ENCODE data around the gene MCTP2. TPM values are rescaled to one million over a fixed set of nuclear protein-coding genes. Genes with fewer than 3 reads are reported as not detected.

MCTP2 gene
- polyA plus RNA-seq, 3 donors, result 2.4 to 7.4 (median 7.3) TPM

DNA sequence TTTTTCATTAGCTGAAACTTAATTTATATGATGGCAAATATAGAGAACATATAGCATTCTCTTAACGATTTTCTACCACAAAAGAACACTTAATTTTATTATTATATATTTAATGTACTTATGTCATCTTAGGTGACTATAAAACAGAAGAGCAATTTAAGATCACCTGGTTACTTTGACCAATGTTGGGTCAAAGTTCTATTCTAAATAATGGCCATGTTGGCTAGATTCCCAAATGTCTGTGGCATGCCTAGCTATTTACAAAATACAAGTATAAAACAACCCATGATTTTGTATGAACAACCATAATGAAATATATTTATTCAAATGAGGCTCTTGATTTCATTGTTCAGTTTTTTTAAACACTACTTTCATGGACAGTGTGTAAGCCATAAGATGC lies 200.9 kb downstream of the MCTP2 start:
- H3K4me1 ChIP-seq (ENCODE audit: control insufficient read depth in 1 of 2, insufficient read depth in 2 of 2, low read length in 2 of 2), result no peaks in the 10 kb centered on the region
- no peaks in the 10 kb centered on the region for H4K20me1 ChIP-seq (ENCODE audit: insufficient read depth, low read length)
- no peak overlapping the region for H3K4me3 ChIP-seq (replicated peaks in 1 of 3; ENCODE audit: low read depth in 2 of 3, low read length in 3 of 3)
- no peaks in the 10 kb centered on the region for H3K27me3 ChIP-seq (ENCODE audit: control insufficient read depth in 2 of 2, insufficient read depth in 2 of 2, low read length in 2 of 2)
- no CpG with 5 or more reads among the region's 1 CpG for WGBS (ENCODE audit: insufficient coverage)
- H3K79me2 ChIP-seq (ENCODE audit: insufficient read depth, low read length), result no peaks in the 10 kb centered on the region
- H2AFZ ChIP-seq (ENCODE audit: insufficient read depth, low read depth, low read length, poor library complexity, severe bottlenecking), result no peak overlapping the region
- Mint-ChIP-seq H3K27me3 (ENCODE audit: low read depth in 3 of 3) (no peaks in the 10 kb centered on the region), H3K4me3 (no peak overlapping the region), H3K4me1 (no peaks in the 10 kb centered on the region), H3K36me3 (peaks cover 7 to 14% of the 10 kb centered on the region in 2 donors), H3K9me3 (peaks cover 2 to 7% (median 3%) of the 10 kb centered on the region in 7 donors), H3K27ac (no peak overlapping the region)
- no peak overlapping the region for H3K9ac ChIP-seq (ENCODE audit: insufficient read depth, low read length, poor library complexity, severe bottlenecking)
- H3K4me2 ChIP-seq (replicated peaks; ENCODE audit: extremely low read depth, low read length, poor library complexity, severe bottlenecking), result no peak overlapping the region
- TF ChIP-seq CTCF (IDR thresholded peaks at IDR 0.05), result no peak
- H3K36me3 ChIP-seq (replicated peaks in 1 of 2; ENCODE audit: control insufficient read depth in 1 of 2, insufficient read depth in 2 of 2, low read length in 2 of 2), result no peaks in the 10 kb centered on the region
- intact Hi-C loops (cut with micrococcal nuclease), result no loop called here
- peaks cover 0 to 3% of the 10 kb centered on the region in 2 donors for H3K9me3 ChIP-seq (replicated peaks in 1 of 2; ENCODE audit: control insufficient read depth in 1 of 2, insufficient read depth in 1 of 2, low read length in 2 of 2)
- no peak for DNase-seq
- H3K27ac ChIP-seq (ENCODE audit: low read depth in 1 of 2, low read length in 2 of 2), result no peak overlapping the region

GRCh38 chr15:94439158-94439557 lies 207.8 kb downstream of the MCTP2 start:
- intact Hi-C loops (cut with micrococcal nuclease), result no loop called here
- TF ChIP-seq CTCF (IDR thresholded peaks at IDR 0.05), result no peak

More at GRCh38 chr15:94439158-94439557, 207.8 kb downstream of the MCTP2 start:
- Histone ChIP-seq H3K4me2 (replicated peaks; ENCODE audit: extremely low read depth, low read length, poor library complexity, severe bottlenecking) (no peak overlapping the region), H4K20me1 (ENCODE audit: insufficient read depth, low read length) (no peaks in the 10 kb centered on the region), H3K27me3 (ENCODE audit: control insufficient read depth in 2 of 2, insufficient read depth in 2 of 2, low read length in 2 of 2) (no peaks in the 10 kb centered on the region), H3K9me3 (replicated peaks in 1 of 2; ENCODE audit: control insufficient read depth in 1 of 2, insufficient read depth in 1 of 2, low read length in 2 of 2) (no peaks in the 10 kb centered on the region), H3K79me2 (ENCODE audit: insufficient read depth, low read length) (no peaks in the 10 kb centered on the region), H3K4me1 (ENCODE audit: control insufficient read depth in 1 of 2, insufficient read depth in 2 of 2, low read length in 2 of 2) (no peaks in the 10 kb centered on the region), H2AFZ (ENCODE audit: insufficient read depth, low read depth, low read length, poor library complexity, severe bottlenecking) (no peak overlapping the region), H3K36me3 (replicated peaks in 1 of 2; ENCODE audit: control insufficient read depth in 1 of 2, insufficient read depth in 2 of 2, low read length in 2 of 2) (no peaks in the 10 kb centered on the region), H3K27ac (ENCODE audit: low read depth in 1 of 2, low read length in 2 of 2) (no peak overlapping the region), H3K9ac (ENCODE audit: insufficient read depth, low read length, poor library complexity, severe bottlenecking) (no peak overlapping the region), H3K4me3 (replicated peaks in 1 of 3; ENCODE audit: low read depth in 2 of 3, low read length in 3 of 3) (no peak overlapping the region)
- DNase-seq, result no peak
- peaks cover 22 to 38% of the 10 kb centered on the region in 2 donors for H3K36me3 Mint-ChIP-seq
- no peak overlapping the region for H3K27ac Mint-ChIP-seq
- peaks cover 0 to 1% (median 0%) of the 10 kb centered on the region in 3 donors for H3K27me3 Mint-ChIP-seq (ENCODE audit: low read depth in 3 of 3)
- H3K4me1 Mint-ChIP-seq, result no peaks in the 10 kb centered on the region
- no peak overlapping the region for H3K4me3 Mint-ChIP-seq
- no peaks in the 10 kb centered on the region for H3K9me3 Mint-ChIP-seq
- WGBS (ENCODE audit: insufficient coverage), result no CpG with 5 or more reads among the region's 3 CpGs

Data from CD14-positive monocyte (primary cell).